H9 (cell line): ENCODE measurements around the gene MMP26. TPM values are rescaled to one million over a fixed set of nuclear protein-coding genes. Genes with fewer than 3 reads are reported as not detected.

Experiments used
- DNase-seq: peaks from one replicate; pipeline ENCODE4 v3.0.0-alpha.2; 2017
- H2AFZ ChIP-seq: one replicate; pipeline ENCODE4 v1.6.1; 2013; ENCODE audit warnings: mild to moderate bottlenecking, low read length, control low read depth, moderate library complexity
- H2AK5ac ChIP-seq: 2 replicates; pipeline ENCODE4 v1.6.1; 2013; ENCODE audit warnings: low read length, control low read depth, mixed read lengths; ENCODE audit not compliant: insufficient read length
- H2BK120ac ChIP-seq: one replicate; pipeline ENCODE4 v1.6.1; 2013; ENCODE audit warnings: low read depth, mild to moderate bottlenecking, low read length, control low read depth, inconsistent platforms; ENCODE audit not compliant: poor library complexity, severe bottlenecking
- H2BK12ac ChIP-seq: 2 replicates; pipeline ENCODE4 v1.6.1; 2013; ENCODE audit warnings: low read length, control low read depth, mixed read lengths, low read depth; ENCODE audit not compliant: insufficient read length
- H2BK15ac ChIP-seq: 2 replicates; pipeline ENCODE4 v1.6.1; 2013; ENCODE audit warnings: low read depth, low read length, control low read depth
- H2BK20ac ChIP-seq: one replicate; pipeline ENCODE4 v1.6.1; 2013; ENCODE audit warnings: low read depth, mild to moderate bottlenecking, low read length, control low read depth, inconsistent platforms; ENCODE audit not compliant: poor library complexity, severe bottlenecking
- H2BK5ac ChIP-seq: 2 replicates; pipeline ENCODE4 v1.6.1; 2013; ENCODE audit warnings: low read length, control low read depth, mixed read lengths; ENCODE audit not compliant: insufficient read length
- H3K14ac ChIP-seq: 2 replicates; pipeline ENCODE4 v1.6.1; 2013; ENCODE audit warnings: low read length, control low read depth; ENCODE audit not compliant: insufficient read depth
- H3K18ac ChIP-seq: 2 replicates; pipeline ENCODE4 v1.6.1; 2013; ENCODE audit warnings: low read depth, mild to moderate bottlenecking, mixed read lengths, low read length, control low read depth; ENCODE audit not compliant: insufficient read length
- H3K23ac ChIP-seq: 2 replicates; pipeline ENCODE4 v1.6.1; 2013; ENCODE audit warnings: low read length, control low read depth, mixed read lengths, low read depth; ENCODE audit not compliant: insufficient read length
- H3K23me2 ChIP-seq: 2 replicates; pipeline ENCODE4 v1.6.1; 2013; ENCODE audit warnings: low read depth, mild to moderate bottlenecking, mixed read lengths, low read length, control low read depth; ENCODE audit not compliant: insufficient read length, poor library complexity, severe bottlenecking
- H3K27ac ChIP-seq: 2 replicates; pipeline ENCODE4 v1.5.1; 2013; ENCODE audit warnings: low read length, control low read depth, mixed read lengths, low read depth; ENCODE audit not compliant: insufficient read length
- H3K27me3 ChIP-seq: 2 replicates; pipeline ENCODE4 v1.6.1; 2013; ENCODE audit warnings: low read length, control low read depth, inconsistent platforms; ENCODE audit not compliant: insufficient read depth
- H3K4ac ChIP-seq: 2 replicates; pipeline ENCODE4 v1.6.1; 2013; ENCODE audit warnings: low read depth, mild to moderate bottlenecking, control low read depth, inconsistent platforms, low read length, moderate library complexity
- H3K4me1 ChIP-seq: 2 replicates; pipeline ENCODE4 v1.6.1; 2013; ENCODE audit warnings: low read length, control low read depth, inconsistent platforms; ENCODE audit not compliant: insufficient read depth
- H3K4me2 ChIP-seq: 2 replicates; pipeline ENCODE4 v1.6.1; 2013; ENCODE audit warnings: low read length, control low read depth, mixed read lengths; ENCODE audit not compliant: insufficient read length, insufficient read depth
- H3K56ac ChIP-seq: 2 replicates; pipeline ENCODE4 v1.6.1; 2013; ENCODE audit warnings: low read depth, mild to moderate bottlenecking, mixed read lengths, low read length, control low read depth; ENCODE audit not compliant: insufficient read length
- H3K79me1 ChIP-seq: 2 replicates; pipeline ENCODE4 v1.6.1; 2013; ENCODE audit warnings: low read depth, mild to moderate bottlenecking, moderate library complexity, low read length, control low read depth, inconsistent platforms; ENCODE audit not compliant: insufficient read depth, poor library complexity, severe bottlenecking
- H3K79me2 ChIP-seq: 2 replicates; pipeline ENCODE4 v1.6.1; 2013; ENCODE audit warnings: low read length, control low read depth, inconsistent platforms; ENCODE audit not compliant: insufficient read depth
- H3K9ac ChIP-seq: 2 replicates; pipeline ENCODE4 v1.6.1; 2013; ENCODE audit warnings: low read length, control low read depth, mixed read lengths; ENCODE audit not compliant: insufficient read length; ENCODE audit errors: extremely low read depth
- H3K9me3 ChIP-seq: one replicate; pipeline ENCODE4 v1.6.1; 2013; ENCODE audit warnings: low read depth, low read length, inconsistent platforms; ENCODE audit not compliant: control insufficient read depth
- H3T11ph ChIP-seq: one replicate; pipeline ENCODE4 v1.6.1; 2013; ENCODE audit warnings: mild to moderate bottlenecking, low read length, control low read depth, inconsistent platforms
- H4K20me1 ChIP-seq: one replicate; pipeline ENCODE4 v1.6.1; 2013; ENCODE audit not compliant: control insufficient read depth, insufficient read length, insufficient read depth
- H4K5ac ChIP-seq: 2 replicates; pipeline ENCODE4 v1.6.1; 2013; ENCODE audit warnings: low read depth, mild to moderate bottlenecking, mixed read lengths, low read length, control low read depth; ENCODE audit not compliant: insufficient read length
- H4K8ac ChIP-seq: replicated peaks from 2 replicates; pipeline ENCODE4 v1.6.1; 2013; ENCODE audit warnings: low read length, control low read depth, mixed read lengths, low read depth; ENCODE audit not compliant: insufficient read length
- H4K91ac ChIP-seq: 2 replicates; pipeline ENCODE4 v1.6.1; 2013; ENCODE audit warnings: low read depth, mild to moderate bottlenecking, moderate library complexity, mixed read lengths, low read length, control low read depth; ENCODE audit not compliant: insufficient read length
- H3K27ac Mint-ChIP-seq, 3 experiments: 2 replicates in 2 of 3; 3 replicates in 1 of 3; pipeline ENCODE4 v1.8.0; 2020 to 2021; ENCODE audit warnings: mixed read lengths in 3 of 3, mild to moderate bottlenecking in 1 of 3, moderate library complexity in 1 of 3
- H3K27me3 Mint-ChIP-seq: 2 replicates; pipeline ENCODE4 v1.8.0; 2021; ENCODE audit warnings: low read depth, mild to moderate bottlenecking, moderate library complexity, mixed read lengths
- H3K36me3 Mint-ChIP-seq, 3 experiments: 2 replicates in 2 of 3; 3 replicates in 1 of 3; pipeline ENCODE4 v1.8.0; 2020 to 2021; ENCODE audit warnings: low read depth in 3 of 3, mixed read lengths in 3 of 3; ENCODE audit not compliant: insufficient read depth in 1 of 3
- H3K4me1 Mint-ChIP-seq, 2 experiments: 2 replicates each; pipeline ENCODE4 v1.8.0; 2020; ENCODE audit warnings: mixed read lengths in 2 of 2
- H3K4me3 Mint-ChIP-seq, 2 experiments: 2 replicates in 1 of 2; 3 replicates in 1 of 2; pipeline ENCODE4 v1.8.0; 2020 to 2021; ENCODE audit warnings: mild to moderate bottlenecking in 2 of 2, mixed read lengths in 2 of 2, moderate library complexity in 1 of 2
- H3K9me3 Mint-ChIP-seq, 2 experiments: 2 replicates in 1 of 2; 3 replicates in 1 of 2; pipeline ENCODE4 v1.8.0; 2020; ENCODE audit warnings: mild to moderate bottlenecking in 2 of 2, mixed read lengths in 2 of 2, moderate library complexity in 1 of 2
- WGBS: extraction: QIAGEN DNeasy Blood & Tissue Kit; methylation state at CpG from one replicate; pipeline ENCODE4 v1.1.7; 2013; ENCODE audit warnings: missing lambda C conversion rate, low lambda C conversion rate, mixed read lengths; ENCODE audit not compliant: insufficient read length; ENCODE audit errors: extremely low coverage; 5-methylcytosine and 5-hydroxymethylcytosine counted together
- total RNA-seq: library from RNA; stranded (reverse); gene quantifications from 2 replicates; pipeline ENCODE4 v1.2.1, GENCODE V29; 2021
- TF ChIP-seq, protein P1 (sequence below): fragments of 200-600 bp; sonication (generic); conservative IDR thresholded peaks from 3 replicates; pipeline ENCODE4 v1.8.0; 2021; ENCODE audit warnings: antibody characterized with exemption, mild to moderate bottlenecking

MMP26 gene
- total RNA-seq, 1 experiment from 2014 or later = not detected

DNA sequence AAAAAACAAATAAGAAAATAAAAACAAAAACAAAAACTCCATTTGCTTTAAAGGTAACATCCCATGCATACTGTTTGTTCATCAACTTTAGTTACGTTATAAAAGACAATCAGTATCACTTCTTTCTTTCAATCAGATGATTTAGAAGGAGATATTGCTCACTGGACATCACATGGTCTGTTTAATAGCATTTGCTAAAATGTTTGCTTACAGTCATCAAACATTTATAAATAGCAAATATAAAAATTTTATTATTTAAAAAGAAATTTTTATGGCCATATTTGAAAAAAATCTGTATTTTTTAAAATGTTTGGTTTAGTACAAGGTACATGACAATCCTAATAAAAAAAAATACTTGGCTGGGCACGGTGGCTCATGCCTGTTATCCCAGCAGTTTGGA lies 22.6 kb downstream of the MMP26 start:
- Histone ChIP-seq H2BK12ac (no peak overlapping the region), H3K4ac (no peak overlapping the region), H3K79me2 (no peaks in the 10 kb centered on the region), H4K91ac (no peak overlapping the region), H3K23me2 (no peaks in the 10 kb centered on the region), H3T11ph (no peak overlapping the region), H2BK20ac (no peak overlapping the region), H3K18ac (no peak overlapping the region), H2BK15ac (no peak overlapping the region), H3K23ac (no peak overlapping the region), H4K5ac (no peak overlapping the region), H2BK5ac (no peak overlapping the region), H3K4me1 (no peaks in the 10 kb centered on the region), H4K20me1 (no peaks in the 10 kb centered on the region), H3K9me3 (no peaks in the 10 kb centered on the region), H2BK120ac (no peak overlapping the region), H3K27me3 (no peaks in the 10 kb centered on the region), H2AFZ (no peak overlapping the region), H3K4me2 (no peak overlapping the region), H3K79me1 (no peaks in the 10 kb centered on the region), H3K27ac (no peak overlapping the region), H3K14ac (no peak overlapping the region), H3K56ac (no peak overlapping the region), H3K9ac (no peak overlapping the region), H2AK5ac (no peak overlapping the region), H4K8ac (no peak overlapping the region)
- H3K9me3 Mint-ChIP-seq = no peaks in the 10 kb centered on the region
- no CpG with 5 or more reads among the region's 2 CpGs for WGBS
- TF ChIP-seq, protein P1, sequence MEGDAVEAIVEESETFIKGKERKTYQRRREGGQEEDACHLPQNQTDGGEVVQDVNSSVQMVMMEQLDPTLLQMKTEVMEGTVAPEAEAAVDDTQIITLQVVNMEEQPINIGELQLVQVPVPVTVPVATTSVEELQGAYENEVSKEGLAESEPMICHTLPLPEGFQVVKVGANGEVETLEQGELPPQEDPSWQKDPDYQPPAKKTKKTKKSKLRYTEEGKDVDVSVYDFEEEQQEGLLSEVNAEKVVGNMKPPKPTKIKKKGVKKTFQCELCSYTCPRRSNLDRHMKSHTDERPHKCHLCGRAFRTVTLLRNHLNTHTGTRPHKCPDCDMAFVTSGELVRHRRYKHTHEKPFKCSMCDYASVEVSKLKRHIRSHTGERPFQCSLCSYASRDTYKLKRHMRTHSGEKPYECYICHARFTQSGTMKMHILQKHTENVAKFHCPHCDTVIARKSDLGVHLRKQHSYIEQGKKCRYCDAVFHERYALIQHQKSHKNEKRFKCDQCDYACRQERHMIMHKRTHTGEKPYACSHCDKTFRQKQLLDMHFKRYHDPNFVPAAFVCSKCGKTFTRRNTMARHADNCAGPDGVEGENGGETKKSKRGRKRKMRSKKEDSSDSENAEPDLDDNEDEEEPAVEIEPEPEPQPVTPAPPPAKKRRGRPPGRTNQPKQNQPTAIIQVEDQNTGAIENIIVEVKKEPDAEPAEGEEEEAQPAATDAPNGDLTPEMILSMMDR = no peak
- peaks cover 3% of the 10 kb centered on the region in 2 experiments; a peak in 1 of 4 replicates for H3K4me1 Mint-ChIP-seq
- H3K4me3 Mint-ChIP-seq = no peak overlapping the region
- H3K27me3 Mint-ChIP-seq = no peaks in the 10 kb centered on the region
- no peak for DNase-seq
- H3K36me3 Mint-ChIP-seq = no peaks in the 10 kb centered on the region
- no peak overlapping the region for H3K27ac Mint-ChIP-seq
